SK-N-SH treated with all-trans-retinoic acid at 6 μM for 48 hours (cell line): ENCODE measurements around the gene PIK3R5.

Source experiments
- PPARA ChIP-seq: fragments of 250-450 bp; sonication (Bioruptor Pico); IDR thresholded peaks from 2 replicates; pipeline ENCODE4 v1.5.0; 2020; ENCODE audit warnings: mild to moderate bottlenecking, borderline replicate concordance
- TF ChIP-seq, protein P1 (sequence below): fragments of 250-450 bp; sonication (Bioruptor Pico); IDR thresholded peaks from 2 replicates; pipeline ENCODE4 v1.8.0; 2020; ENCODE audit warnings: mild to moderate bottlenecking, moderate library complexity, borderline replicate concordance

DNA sequence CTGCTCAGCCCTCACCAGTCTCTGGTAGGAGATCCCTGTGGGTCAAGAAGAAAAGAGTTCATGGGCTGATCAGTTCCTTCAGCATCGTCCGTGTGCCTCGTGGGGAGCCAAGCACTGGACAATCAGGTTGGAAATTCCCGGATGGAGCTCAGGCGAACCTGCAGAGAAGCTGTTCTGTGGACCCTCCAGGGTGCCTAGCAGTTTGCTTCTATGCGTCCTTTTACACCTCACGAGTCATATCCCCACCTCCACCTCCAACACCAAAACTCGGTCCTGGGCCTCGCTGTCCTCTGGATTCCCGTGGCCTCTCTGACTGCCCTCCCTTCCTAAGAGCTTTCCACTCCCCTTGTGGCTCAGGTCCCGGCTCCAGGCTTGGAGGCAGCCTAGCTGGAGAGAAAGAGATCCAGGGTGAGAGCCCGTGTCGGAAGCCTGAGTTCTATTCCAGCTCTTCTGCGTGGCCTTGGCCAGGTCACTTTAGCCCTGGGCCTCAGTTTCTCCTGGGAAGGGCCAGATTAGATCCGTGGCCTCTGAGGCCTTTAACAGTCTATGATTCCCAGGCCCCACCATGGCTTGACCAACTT lies 71.8 kb downstream of the PIK3R5 start:
- TF ChIP-seq PPARA (CRISPR knock-in tag): no peak
- TF ChIP-seq, protein P1, sequence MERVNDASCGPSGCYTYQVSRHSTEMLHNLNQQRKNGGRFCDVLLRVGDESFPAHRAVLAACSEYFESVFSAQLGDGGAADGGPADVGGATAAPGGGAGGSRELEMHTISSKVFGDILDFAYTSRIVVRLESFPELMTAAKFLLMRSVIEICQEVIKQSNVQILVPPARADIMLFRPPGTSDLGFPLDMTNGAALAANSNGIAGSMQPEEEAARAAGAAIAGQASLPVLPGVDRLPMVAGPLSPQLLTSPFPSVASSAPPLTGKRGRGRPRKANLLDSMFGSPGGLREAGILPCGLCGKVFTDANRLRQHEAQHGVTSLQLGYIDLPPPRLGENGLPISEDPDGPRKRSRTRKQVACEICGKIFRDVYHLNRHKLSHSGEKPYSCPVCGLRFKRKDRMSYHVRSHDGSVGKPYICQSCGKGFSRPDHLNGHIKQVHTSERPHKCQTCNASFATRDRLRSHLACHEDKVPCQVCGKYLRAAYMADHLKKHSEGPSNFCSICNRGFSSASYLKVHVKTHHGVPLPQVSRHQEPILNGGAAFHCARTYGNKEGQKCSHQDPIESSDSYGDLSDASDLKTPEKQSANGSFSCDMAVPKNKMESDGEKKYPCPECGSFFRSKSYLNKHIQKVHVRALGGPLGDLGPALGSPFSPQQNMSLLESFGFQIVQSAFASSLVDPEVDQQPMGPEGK (CRISPR knock-in tag): no peak
